ENCODE measurements around the gene NTM. TPM values are rescaled to one million over a fixed set of nuclear protein-coding genes. Genes with fewer than 3 reads are reported as not detected.

Gene NTM
- total and polyA plus RNA-seq, 2 donors (not counting 1 experiment from before 2014, with no cell fraction given): 12.3 to 28.6 TPM

DNA sequence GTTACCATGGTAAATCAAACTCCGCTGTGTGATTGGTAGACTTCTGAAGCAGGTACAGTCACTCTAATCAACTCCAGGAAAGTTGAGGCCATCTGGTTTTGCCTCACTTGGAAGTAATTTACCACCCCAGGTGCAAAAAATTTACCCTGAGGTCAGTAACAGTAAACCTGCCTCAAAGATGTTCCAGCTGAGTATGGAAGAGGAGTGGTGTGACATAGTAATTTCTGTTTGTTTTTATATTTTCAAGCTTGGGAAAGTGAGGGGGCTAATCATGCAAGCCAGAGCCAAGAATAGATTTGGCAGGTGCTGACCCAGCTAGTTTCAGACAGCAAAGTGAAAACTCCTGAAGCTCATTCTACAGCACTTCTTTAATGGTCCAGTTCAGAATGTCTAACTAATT lies 691.6 kb downstream of the NTM start:
- H3K4me2 ChIP-seq (ENCODE audit: extremely low read depth, insufficient read depth, low read length): no peak overlapping the region

DNA sequence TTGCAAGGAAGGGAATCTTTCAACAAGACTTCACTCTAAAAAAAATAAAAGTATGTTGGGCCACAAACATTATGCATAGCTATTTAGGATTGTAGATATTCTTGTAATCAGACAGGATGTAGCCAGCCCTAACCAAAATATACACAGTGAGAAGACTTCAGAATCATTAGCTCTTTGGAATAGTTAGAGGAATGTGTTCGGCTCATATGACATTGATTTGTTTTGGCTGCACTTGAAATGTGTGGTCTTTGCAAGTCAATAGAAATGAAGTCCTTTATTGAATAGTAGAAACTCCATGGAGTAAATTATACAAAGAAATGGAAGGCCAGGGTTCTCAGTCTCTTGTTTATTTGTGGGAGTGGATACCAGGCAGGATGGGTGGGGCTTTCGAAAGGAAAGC lies 692.1 kb downstream of the NTM start:
- no peaks in the 10 kb centered on the region for H4K20me1 ChIP-seq (ENCODE audit: control insufficient read depth, extremely low read depth, insufficient read depth, low read length)
- H3K4me3 ChIP-seq (replicated peaks in 1 of 4; ENCODE audit: control extremely low read depth in 1 of 4, insufficient read depth in 1 of 4, low read depth in 3 of 4, low read length in 4 of 4): no peak overlapping the region
- no peak overlapping the region for H3K4me2 ChIP-seq (ENCODE audit: extremely low read depth, insufficient read depth, low read length)
- H3K27ac ChIP-seq (ENCODE audit: insufficient read depth, low read length): peak overlapping the region; percentile 49
- H3K4me1 ChIP-seq (ENCODE audit: control insufficient read depth, extremely low read depth, insufficient read depth, low read length): peaks cover 31% of the 10 kb centered on the region
- no peak for TF ChIP-seq EZH2 (IDR thresholded peaks at IDR 0.05; ENCODE audit: low read length, missing control alignments)
- TF ChIP-seq, protein P1, sequence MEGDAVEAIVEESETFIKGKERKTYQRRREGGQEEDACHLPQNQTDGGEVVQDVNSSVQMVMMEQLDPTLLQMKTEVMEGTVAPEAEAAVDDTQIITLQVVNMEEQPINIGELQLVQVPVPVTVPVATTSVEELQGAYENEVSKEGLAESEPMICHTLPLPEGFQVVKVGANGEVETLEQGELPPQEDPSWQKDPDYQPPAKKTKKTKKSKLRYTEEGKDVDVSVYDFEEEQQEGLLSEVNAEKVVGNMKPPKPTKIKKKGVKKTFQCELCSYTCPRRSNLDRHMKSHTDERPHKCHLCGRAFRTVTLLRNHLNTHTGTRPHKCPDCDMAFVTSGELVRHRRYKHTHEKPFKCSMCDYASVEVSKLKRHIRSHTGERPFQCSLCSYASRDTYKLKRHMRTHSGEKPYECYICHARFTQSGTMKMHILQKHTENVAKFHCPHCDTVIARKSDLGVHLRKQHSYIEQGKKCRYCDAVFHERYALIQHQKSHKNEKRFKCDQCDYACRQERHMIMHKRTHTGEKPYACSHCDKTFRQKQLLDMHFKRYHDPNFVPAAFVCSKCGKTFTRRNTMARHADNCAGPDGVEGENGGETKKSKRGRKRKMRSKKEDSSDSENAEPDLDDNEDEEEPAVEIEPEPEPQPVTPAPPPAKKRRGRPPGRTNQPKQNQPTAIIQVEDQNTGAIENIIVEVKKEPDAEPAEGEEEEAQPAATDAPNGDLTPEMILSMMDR (conservative IDR thresholded peaks at IDR 0.05 in 1 of 2, IDR thresholded peaks at IDR 0.05 in 1 of 2; ENCODE audit: low read depth in 1 of 2, low read length in 2 of 2): no peak
- no peak overlapping the region for H2AFZ ChIP-seq (ENCODE audit: low read length)
- H3K9ac ChIP-seq (ENCODE audit: insufficient read depth, low read length): no peak overlapping the region
- peak; percentile 16 to 93 for DNase-seq (ENCODE audit: low read depth in 2 of 2)
- no peaks in the 10 kb centered on the region for H3K27me3 ChIP-seq (ENCODE audit: control insufficient read depth, insufficient read depth, low read length)
- H3K9me3 ChIP-seq (ENCODE audit: control insufficient read depth, insufficient read depth, low read depth, low read length): no peaks in the 10 kb centered on the region
- H3K79me2 ChIP-seq (ENCODE audit: control insufficient read depth, insufficient read depth, low read length): no peaks in the 10 kb centered on the region
- H3K36me3 ChIP-seq (ENCODE audit: control insufficient read depth, insufficient read depth, low read length): no peaks in the 10 kb centered on the region

More for the DNA sequence above, 691.6 kb downstream of the NTM start:
- H3K4me1 ChIP-seq (ENCODE audit: control insufficient read depth, extremely low read depth, insufficient read depth, low read length): peaks cover 34% of the 10 kb centered on the region
- DNase-seq (ENCODE audit: low read depth in 2 of 2): peak in 1 of 2 donors; percentile 74
- H2AFZ ChIP-seq (ENCODE audit: low read length): no peak overlapping the region
- no peaks in the 10 kb centered on the region for H4K20me1 ChIP-seq (ENCODE audit: control insufficient read depth, extremely low read depth, insufficient read depth, low read length)
- no peaks in the 10 kb centered on the region for H3K79me2 ChIP-seq (ENCODE audit: control insufficient read depth, insufficient read depth, low read length)
- H3K9ac ChIP-seq (ENCODE audit: insufficient read depth, low read length): no peak overlapping the region
- TF ChIP-seq EZH2 (IDR thresholded peaks at IDR 0.05; ENCODE audit: low read length, missing control alignments): no peak
- TF ChIP-seq, protein P1 (conservative IDR thresholded peaks at IDR 0.05 in 1 of 2, IDR thresholded peaks at IDR 0.05 in 1 of 2; ENCODE audit: low read depth in 1 of 2, low read length in 2 of 2): no peak
- no peaks in the 10 kb centered on the region for H3K27me3 ChIP-seq (ENCODE audit: control insufficient read depth, insufficient read depth, low read length)
- H3K4me3 ChIP-seq (replicated peaks in 1 of 4; ENCODE audit: control extremely low read depth in 1 of 4, insufficient read depth in 1 of 4, low read depth in 3 of 4, low read length in 4 of 4): no peak overlapping the region
- no peaks in the 10 kb centered on the region for H3K9me3 ChIP-seq (ENCODE audit: control insufficient read depth, insufficient read depth, low read depth, low read length)
- H3K27ac ChIP-seq (ENCODE audit: insufficient read depth, low read length): no peak overlapping the region
- H3K36me3 ChIP-seq (ENCODE audit: control insufficient read depth, insufficient read depth, low read length): no peaks in the 10 kb centered on the region

DNA sequence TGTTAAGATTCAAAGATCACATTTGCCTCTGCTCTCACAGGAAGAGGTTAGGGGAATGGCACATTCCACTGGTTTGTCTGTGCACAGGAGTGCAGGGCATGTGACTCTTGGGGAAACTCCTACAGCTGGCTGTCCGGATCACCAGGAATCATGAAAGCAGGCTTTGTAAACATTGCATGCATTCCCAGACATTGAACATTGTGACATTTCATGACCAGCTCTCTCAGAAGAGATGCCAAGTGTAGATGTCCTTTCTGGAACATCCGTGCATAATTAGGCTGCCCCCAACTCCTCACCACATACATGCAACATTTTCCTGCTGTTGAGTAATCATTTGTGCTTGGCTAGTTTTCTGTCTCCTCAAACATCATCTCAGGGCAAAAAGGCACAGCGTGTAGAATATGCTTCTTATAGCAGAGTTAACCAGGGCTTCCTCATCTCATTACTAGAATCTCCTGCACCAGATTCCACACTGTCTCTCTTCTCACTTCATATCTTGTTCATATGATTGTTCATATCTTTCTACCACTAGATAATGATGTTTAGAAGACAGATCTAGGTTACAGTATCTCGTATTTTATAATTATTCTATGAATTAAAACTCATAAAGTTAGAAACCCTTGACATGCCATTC lies 694.7 kb downstream of the NTM start:
- Histone ChIP-seq H3K36me3 (ENCODE audit: control insufficient read depth, insufficient read depth, low read length) (no peaks in the 10 kb centered on the region), H4K20me1 (ENCODE audit: control insufficient read depth, extremely low read depth, insufficient read depth, low read length) (no peaks in the 10 kb centered on the region), H3K4me2 (ENCODE audit: extremely low read depth, insufficient read depth, low read length) (peak overlapping the region; percentile 13), H3K27ac (ENCODE audit: insufficient read depth, low read length) (peak overlapping the region; percentile 46), H3K4me1 (ENCODE audit: control insufficient read depth, extremely low read depth, insufficient read depth, low read length) (peaks cover 26% of the 10 kb centered on the region), H2AFZ (ENCODE audit: low read length) (no peak overlapping the region), H3K27me3 (ENCODE audit: control insufficient read depth, insufficient read depth, low read length) (no peaks in the 10 kb centered on the region), H3K4me3 (replicated peaks in 1 of 4; ENCODE audit: control extremely low read depth in 1 of 4, insufficient read depth in 1 of 4, low read depth in 3 of 4, low read length in 4 of 4) (no peak overlapping the region), H3K9me3 (ENCODE audit: control insufficient read depth, insufficient read depth, low read depth, low read length) (no peaks in the 10 kb centered on the region), H3K79me2 (ENCODE audit: control insufficient read depth, insufficient read depth, low read length) (no peaks in the 10 kb centered on the region), H3K9ac (ENCODE audit: insufficient read depth, low read length) (no peak overlapping the region)
- TF ChIP-seq EZH2 (IDR thresholded peaks at IDR 0.05; ENCODE audit: low read length, missing control alignments): no peak
- TF ChIP-seq, protein P1 (conservative IDR thresholded peaks at IDR 0.05 in 1 of 2, IDR thresholded peaks at IDR 0.05 in 1 of 2; ENCODE audit: low read depth in 1 of 2, low read length in 2 of 2): no peak
- DNase-seq (ENCODE audit: low read depth in 2 of 2): peak; percentile 95 to 100
